PC-3 (cell line): ENCODE data around the gene RIMBP2. TPM values are rescaled to one million over a fixed set of nuclear protein-coding genes. Genes with fewer than 3 reads are reported as not detected.

Experiments
- ATAC-seq: fragments of 200-7000 bp; cut with Tn5 transposase; 2 replicates; pipeline ENCODE4 v1.9.1; 2020; ENCODE audit warnings: mild to moderate bottlenecking, moderate library complexity
- BruUV-seq: library from RNA; stranded (reverse); fragments of 400-500 nt; replicated peaks from 2 replicates; lab custom pipeline; 2021; lab: Mats Ljungman, UMichigan
- CTCF ChIA-PET: fragments of 300-600 bp; sonication (Branson Sonifier 250); formaldehyde crosslinking; loops from one replicate; lab custom pipeline; 2022; ENCODE audit warnings: antibody characterized with exemption; lab: Charles Lee
- POLR2A ChIA-PET: fragments of 300-600 bp; sonication (Branson Sonifier 250); formaldehyde crosslinking; loops from one replicate; lab custom pipeline; 2022; ENCODE audit warnings: antibody characterized with exemption; ENCODE audit not compliant: unreplicated experiment; lab: Charles Lee
- DNase-seq: peaks from one replicate; pipeline ENCODE4 v3.0.0-alpha.2; 2015
- H2AFZ ChIP-seq: fragments of 300-600 bp; sonication (generic); 2 replicates; pipeline ENCODE4 v1.6.0; 2016; ENCODE audit warnings: antibody characterized with exemption, low read length
- H3F3A ChIP-seq: fragments of 300-600 bp; sonication (generic); one replicate; pipeline ENCODE4 v1.6.0; 2017; ENCODE audit warnings: antibody characterized with exemption, low read length, control low read depth, mild to moderate bottlenecking; ENCODE audit not compliant: unreplicated experiment
- H3K27ac ChIP-seq: fragments of 300-600 bp; sonication (generic); 2 replicates; pipeline ENCODE4 v1.5.1; 2016; ENCODE audit warnings: mild to moderate bottlenecking, low read length
- H3K27me3 ChIP-seq: fragments of 300-600 bp; sonication (generic); 2 replicates; pipeline ENCODE4 v1.6.1; 2016; ENCODE audit warnings: low read length, mixed read lengths
- H3K36me3 ChIP-seq: fragments of 300-600 bp; sonication (generic); 2 replicates; pipeline ENCODE4 v1.6.1; 2016; ENCODE audit warnings: low read depth, mixed run types, low read length, mixed read lengths
- H3K4me1 ChIP-seq: fragments of 300-600 bp; sonication (generic); 2 replicates; pipeline ENCODE4 v1.5.1; 2016; ENCODE audit warnings: low read length; ENCODE audit not compliant: insufficient read depth
- H3K4me2 ChIP-seq: fragments of 300-600 bp; sonication (generic); 2 replicates; pipeline ENCODE4 v1.6.0; 2016; ENCODE audit warnings: low read length
- H3K4me3 ChIP-seq: fragments of 300-600 bp; sonication (generic); 2 replicates; pipeline ENCODE4 v1.5.1; 2016; ENCODE audit warnings: mild to moderate bottlenecking, low read length, mixed read lengths
- H3K79me2 ChIP-seq: fragments of 300-600 bp; sonication (generic); 2 replicates; pipeline ENCODE4 v1.6.1; 2017; ENCODE audit warnings: low read length, mixed read lengths
- H3K9ac ChIP-seq: fragments of 300-600 bp; sonication (generic); 2 replicates; pipeline ENCODE4 v1.6.0; 2016; ENCODE audit warnings: mild to moderate bottlenecking, low read length
- H3K9me2 ChIP-seq: fragments of 300-600 bp; sonication (generic); replicated peaks from 2 replicates; pipeline ENCODE4 v1.6.1; 2016; ENCODE audit warnings: mixed run types, low read length, mixed read lengths
- H3K9me3 ChIP-seq: fragments of 300-600 bp; sonication (generic); 2 replicates; pipeline ENCODE4 v1.6.1; 2016; ENCODE audit warnings: low read length, mixed read lengths
- H4K20me1 ChIP-seq: fragments of 300-600 bp; sonication (generic); 2 replicates; pipeline ENCODE4 v1.6.1; 2016; ENCODE audit warnings: low read length, mixed read lengths
- EZH2 ChIP-seq: fragments of 300-600 bp; sonication (generic); IDR thresholded peaks from one replicate; pipeline ENCODE4 v1.6.1; 2017; ENCODE audit warnings: antibody characterized with exemption, mild to moderate bottlenecking, low read length; ENCODE audit not compliant: unreplicated experiment
- EZH2phosphoT487 ChIP-seq: fragments of 300-600 bp; sonication (generic); IDR thresholded peaks from 2 replicates; pipeline ENCODE4 v1.6.1; 2018; ENCODE audit warnings: mild to moderate bottlenecking, antibody characterized with exemption, low read length, borderline replicate concordance
- intact Hi-C: fragments of 100-400 bp; cut with micrococcal nuclease; formaldehyde crosslinking; loops from 2 replicates; pipeline ENCODE4 v1.9.0; 2023
- total RNA-seq: library from RNA; depleted of rRNA; stranded (reverse); fragments of >200 nt; gene quantifications from 2 replicates; pipeline ENCODE4 v1.2.3, GENCODE V29; 2014
- TF ChIP-seq, protein P1 (sequence below): fragments of 300-600 bp; sonication (generic); conservative IDR thresholded peaks from 2 replicates; pipeline ENCODE4 v1.5.1; 2017; ENCODE audit warnings: antibody characterized with exemption, low read depth, mild to moderate bottlenecking, low read length

RIMBP2 gene
- total RNA-seq, 1 experiment from 2014 or later: not detected

DNA sequence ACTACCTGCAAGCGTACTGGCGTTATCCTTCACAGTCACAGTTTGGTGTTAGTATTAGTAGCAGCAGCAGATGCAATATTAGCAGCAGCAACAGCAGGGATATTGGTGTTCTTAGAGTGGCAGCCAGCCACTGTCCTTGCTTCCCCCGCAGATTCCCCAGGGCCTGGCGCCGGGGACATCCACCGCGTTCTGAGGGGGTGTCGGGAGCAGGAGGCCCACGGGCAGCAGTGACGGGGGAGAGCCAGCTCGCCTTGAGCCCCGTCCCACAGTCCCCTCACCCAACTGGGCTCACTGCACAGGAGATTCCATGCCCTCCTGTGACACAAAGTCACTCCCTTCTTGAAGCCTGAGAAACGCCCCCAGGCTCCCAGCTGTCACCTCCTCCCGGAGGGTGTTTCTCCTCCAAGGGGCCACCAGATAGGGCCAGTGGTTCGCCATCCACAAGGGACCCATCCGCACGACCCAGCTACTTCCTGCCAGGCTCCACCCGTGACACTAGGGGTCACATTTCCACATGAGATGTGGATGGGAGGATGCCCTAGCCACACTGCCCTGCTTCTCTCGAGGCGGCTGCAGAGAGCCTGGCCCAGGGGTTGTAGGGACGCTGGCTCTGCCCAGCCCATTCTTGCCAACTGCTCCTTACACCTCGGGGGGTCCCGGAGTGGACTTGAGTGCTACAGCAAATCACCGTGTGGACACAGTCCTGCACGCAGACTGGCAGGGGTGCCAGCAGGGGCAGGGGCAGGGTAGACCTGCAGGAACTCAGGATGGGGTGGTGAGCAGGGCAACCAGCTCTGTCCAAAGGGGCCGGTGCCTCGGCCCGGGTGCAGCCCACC lies 255.3 kb downstream of the RIMBP2 start:
- no peak overlapping the region for H2AFZ ChIP-seq
- H3K27me3 ChIP-seq: no peaks in the 10 kb centered on the region
- no peaks in the 10 kb centered on the region for H3K36me3 ChIP-seq
- POLR2A ChIA-PET: no interaction called here
- no peak overlapping the region for H3K4me2 ChIP-seq
- no TSS peak for BruUV-seq
- no peaks in the 10 kb centered on the region for H3K79me2 ChIP-seq
- TF ChIP-seq EZH2phosphoT487 (no peak), EZH2 (no peak)
- TF ChIP-seq, protein P1, sequence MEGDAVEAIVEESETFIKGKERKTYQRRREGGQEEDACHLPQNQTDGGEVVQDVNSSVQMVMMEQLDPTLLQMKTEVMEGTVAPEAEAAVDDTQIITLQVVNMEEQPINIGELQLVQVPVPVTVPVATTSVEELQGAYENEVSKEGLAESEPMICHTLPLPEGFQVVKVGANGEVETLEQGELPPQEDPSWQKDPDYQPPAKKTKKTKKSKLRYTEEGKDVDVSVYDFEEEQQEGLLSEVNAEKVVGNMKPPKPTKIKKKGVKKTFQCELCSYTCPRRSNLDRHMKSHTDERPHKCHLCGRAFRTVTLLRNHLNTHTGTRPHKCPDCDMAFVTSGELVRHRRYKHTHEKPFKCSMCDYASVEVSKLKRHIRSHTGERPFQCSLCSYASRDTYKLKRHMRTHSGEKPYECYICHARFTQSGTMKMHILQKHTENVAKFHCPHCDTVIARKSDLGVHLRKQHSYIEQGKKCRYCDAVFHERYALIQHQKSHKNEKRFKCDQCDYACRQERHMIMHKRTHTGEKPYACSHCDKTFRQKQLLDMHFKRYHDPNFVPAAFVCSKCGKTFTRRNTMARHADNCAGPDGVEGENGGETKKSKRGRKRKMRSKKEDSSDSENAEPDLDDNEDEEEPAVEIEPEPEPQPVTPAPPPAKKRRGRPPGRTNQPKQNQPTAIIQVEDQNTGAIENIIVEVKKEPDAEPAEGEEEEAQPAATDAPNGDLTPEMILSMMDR: no peak
- no peak for ATAC-seq
- no peaks in the 10 kb centered on the region for H3K9me3 ChIP-seq
- DNase-seq: no peak
- no peaks in the 10 kb centered on the region for H3K4me1 ChIP-seq
- intact Hi-C loops: no loop called here
- H3K27ac ChIP-seq: no peak overlapping the region
- no peaks in the 10 kb centered on the region for H3F3A ChIP-seq
- no peaks in the 10 kb centered on the region for H3K9me2 ChIP-seq
- CTCF ChIA-PET: no interaction called here
- no peak overlapping the region for H3K9ac ChIP-seq
- no peaks in the 10 kb centered on the region for H4K20me1 ChIP-seq
- no peak overlapping the region for H3K4me3 ChIP-seq

DNA sequence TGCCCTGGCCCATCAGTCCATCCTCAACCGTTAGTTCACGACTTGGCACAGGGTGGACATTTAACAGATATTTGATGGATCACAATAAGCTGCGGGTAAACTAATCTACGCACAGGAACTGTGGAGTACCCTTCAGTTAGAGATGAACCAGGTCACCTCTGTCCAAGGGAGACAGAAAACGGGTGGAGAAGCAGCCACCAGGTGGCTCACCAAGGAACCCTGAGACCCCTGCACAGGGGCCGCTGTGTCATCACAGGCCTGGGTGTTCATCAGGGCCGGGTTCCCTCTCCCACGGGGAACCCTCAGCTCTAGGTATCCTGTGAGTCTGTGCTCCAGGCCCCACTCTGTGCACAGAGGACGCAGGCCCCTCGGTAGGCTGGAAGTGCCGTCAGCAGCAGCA lies 256.2 kb downstream of the RIMBP2 start:
- H3K4me1 ChIP-seq: no peaks in the 10 kb centered on the region
- intact Hi-C loops: no loop called here
- no peaks in the 10 kb centered on the region for H3K36me3 ChIP-seq
- no peaks in the 10 kb centered on the region for H3K9me2 ChIP-seq
- no peaks in the 10 kb centered on the region for H3F3A ChIP-seq
- DNase-seq (no peak), ATAC-seq (no peak)
- H3K9ac ChIP-seq: no peak overlapping the region
- H3K27me3 ChIP-seq: no peaks in the 10 kb centered on the region
- ChIA-PET CTCF (no interaction called here), POLR2A (no interaction called here)
- no peak overlapping the region for H2AFZ ChIP-seq
- H3K9me3 ChIP-seq: no peaks in the 10 kb centered on the region
- H3K4me3 ChIP-seq: no peak overlapping the region
- no TSS peak for BruUV-seq
- H3K4me2 ChIP-seq: no peak overlapping the region
- H3K27ac ChIP-seq: no peak overlapping the region
- H3K79me2 ChIP-seq: no peaks in the 10 kb centered on the region
- H4K20me1 ChIP-seq: no peaks in the 10 kb centered on the region
- TF ChIP-seq EZH2 (no peak), EZH2phosphoT487 (no peak)
- TF ChIP-seq, protein P1: no peak

DNA sequence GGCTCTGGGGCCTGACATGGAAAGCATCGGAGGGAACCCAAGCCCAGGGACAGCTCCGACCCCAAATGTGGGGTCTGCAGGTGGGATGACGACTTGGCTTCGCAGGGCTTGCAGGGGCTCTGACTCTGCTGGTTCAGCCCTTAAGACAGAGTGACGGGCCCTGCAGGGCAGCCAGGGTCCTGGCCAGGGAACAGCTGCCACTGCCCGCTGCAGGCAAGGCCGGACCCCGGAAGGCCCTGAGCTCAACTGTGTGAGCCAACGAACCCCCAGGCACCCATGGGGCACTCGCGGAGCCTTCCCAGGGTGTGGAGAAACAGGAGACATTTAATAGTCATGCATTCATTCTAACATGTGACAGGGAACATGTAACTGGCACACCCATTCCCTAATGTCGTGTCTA lies 257.8 kb downstream of the RIMBP2 start:
- Histone ChIP-seq H3K27ac (no peak overlapping the region), H3K4me3 (no peak overlapping the region), H3K79me2 (no peaks in the 10 kb centered on the region), H2AFZ (no peak overlapping the region), H3K4me1 (no peaks in the 10 kb centered on the region), H3K27me3 (no peaks in the 10 kb centered on the region), H3K36me3 (no peaks in the 10 kb centered on the region), H3F3A (no peaks in the 10 kb centered on the region), H3K9me3 (no peaks in the 10 kb centered on the region), H4K20me1 (no peaks in the 10 kb centered on the region), H3K4me2 (no peak overlapping the region), H3K9ac (no peak overlapping the region), H3K9me2 (no peaks in the 10 kb centered on the region)
- TF ChIP-seq, protein P1: no peak
- TF ChIP-seq EZH2: no peak
- no peak for TF ChIP-seq EZH2phosphoT487
- POLR2A ChIA-PET: no interaction called here
- CTCF ChIA-PET: no interaction called here
- ATAC-seq (no peak), DNase-seq (no peak)
- intact Hi-C loops: no loop called here
- no TSS peak for BruUV-seq
